ENCODE results near the gene DDX41.

DNA sequence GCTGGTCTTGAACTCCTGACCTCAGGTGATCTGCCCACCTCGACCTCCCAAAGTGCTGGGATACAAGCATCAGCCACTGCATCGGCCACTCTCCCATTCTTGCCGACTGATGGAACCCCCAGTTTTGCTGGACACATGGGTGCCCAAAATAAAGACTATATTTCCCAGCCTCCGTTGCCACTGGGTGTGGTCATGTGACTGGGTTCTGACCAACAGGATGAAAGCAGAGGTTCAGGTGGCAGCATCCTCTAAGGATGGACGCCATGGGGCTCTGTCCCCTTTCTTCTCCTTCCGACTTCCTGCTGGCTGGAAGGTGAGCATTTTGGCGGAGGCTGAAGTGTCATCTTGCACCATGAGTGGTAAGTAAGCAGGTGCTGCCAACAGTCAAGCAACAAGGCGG, 29.6 kb downstream of the DDX41 start:
- TF ChIP-seq EZH2phosphoT487 (IDR thresholded peaks at IDR 0.05; ENCODE audit: insufficient read depth, low read depth) (no peak), EZH2 (IDR thresholded peaks at IDR 0.05; ENCODE audit: insufficient read depth, poor library complexity, severe bottlenecking) (no peak)

Measured in GM23248 (cell line).